Measurements from ENCODE around the gene ENO2. TPM values are rescaled to one million over a fixed set of nuclear protein-coding genes. Genes with fewer than 3 reads are reported as not detected.

Gene ENO2
- total RNA-seq, 1 donor from 2014 or later: 41.8 TPM

GRCh38 chr12:6952121-6952862 is 37.9 kb downstream of the ENO2 start:
- DNase-seq (peak; percentile 63), ATAC-seq (no peak)
- H3K4me1 ChIP-seq: peaks cover 30% of the 10 kb centered on the region
- peak overlapping the region; percentile 60 for H3K4me3 ChIP-seq
- peak overlapping the region; percentile 89 for H3K27ac ChIP-seq
- H3K9me3 ChIP-seq: no peaks in the 10 kb centered on the region
- no peak for TF ChIP-seq CTCF (IDR thresholded peaks at IDR 0.05)
- intact Hi-C loops (cut with DNase I): no loop called here
- no peaks in the 10 kb centered on the region for H3K36me3 ChIP-seq
- no peaks in the 10 kb centered on the region for H3K27me3 ChIP-seq

DNA sequence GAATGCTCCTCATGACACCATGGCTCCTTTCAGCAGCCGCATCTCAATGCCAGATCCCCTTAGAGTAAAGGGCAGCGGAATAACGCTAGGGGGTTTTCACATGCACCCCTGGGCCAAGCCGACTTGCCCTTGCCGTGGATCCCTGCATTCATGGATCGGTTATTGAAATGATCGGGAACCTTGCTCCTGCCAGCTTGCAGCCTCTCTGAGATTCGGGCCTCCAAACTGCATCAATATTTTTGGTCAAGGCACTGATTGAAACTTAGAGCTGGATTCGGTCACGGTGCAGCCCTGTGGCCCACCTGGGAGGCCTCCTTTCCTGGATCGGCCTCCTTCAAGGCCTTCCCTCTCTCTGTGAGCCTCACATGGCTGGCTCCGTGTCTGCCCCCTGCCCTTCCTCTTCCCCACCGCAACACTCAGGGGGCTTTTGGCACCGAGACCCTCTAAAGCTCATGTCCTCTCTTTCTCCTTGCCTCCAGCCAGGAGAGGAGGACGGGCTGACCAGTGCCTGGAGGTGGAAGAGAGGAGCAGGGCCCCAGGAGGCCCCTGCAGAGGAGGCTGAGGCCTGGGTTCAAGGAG is 38.6 kb downstream of the ENO2 start:
- no peak for ATAC-seq
- no peaks in the 10 kb centered on the region for H3K36me3 ChIP-seq
- no peaks in the 10 kb centered on the region for H3K9me3 ChIP-seq
- H3K4me1 ChIP-seq: peaks cover 36% of the 10 kb centered on the region
- H3K4me3 ChIP-seq: peak overlapping the region; percentile 60
- DNase-seq: peak; percentile 48
- H3K27ac ChIP-seq: peak overlapping the region; percentile 89
- intact Hi-C loops (cut with DNase I): no loop called here
- no peaks in the 10 kb centered on the region for H3K27me3 ChIP-seq
- no peak for TF ChIP-seq CTCF (IDR thresholded peaks at IDR 0.05)

DNA sequence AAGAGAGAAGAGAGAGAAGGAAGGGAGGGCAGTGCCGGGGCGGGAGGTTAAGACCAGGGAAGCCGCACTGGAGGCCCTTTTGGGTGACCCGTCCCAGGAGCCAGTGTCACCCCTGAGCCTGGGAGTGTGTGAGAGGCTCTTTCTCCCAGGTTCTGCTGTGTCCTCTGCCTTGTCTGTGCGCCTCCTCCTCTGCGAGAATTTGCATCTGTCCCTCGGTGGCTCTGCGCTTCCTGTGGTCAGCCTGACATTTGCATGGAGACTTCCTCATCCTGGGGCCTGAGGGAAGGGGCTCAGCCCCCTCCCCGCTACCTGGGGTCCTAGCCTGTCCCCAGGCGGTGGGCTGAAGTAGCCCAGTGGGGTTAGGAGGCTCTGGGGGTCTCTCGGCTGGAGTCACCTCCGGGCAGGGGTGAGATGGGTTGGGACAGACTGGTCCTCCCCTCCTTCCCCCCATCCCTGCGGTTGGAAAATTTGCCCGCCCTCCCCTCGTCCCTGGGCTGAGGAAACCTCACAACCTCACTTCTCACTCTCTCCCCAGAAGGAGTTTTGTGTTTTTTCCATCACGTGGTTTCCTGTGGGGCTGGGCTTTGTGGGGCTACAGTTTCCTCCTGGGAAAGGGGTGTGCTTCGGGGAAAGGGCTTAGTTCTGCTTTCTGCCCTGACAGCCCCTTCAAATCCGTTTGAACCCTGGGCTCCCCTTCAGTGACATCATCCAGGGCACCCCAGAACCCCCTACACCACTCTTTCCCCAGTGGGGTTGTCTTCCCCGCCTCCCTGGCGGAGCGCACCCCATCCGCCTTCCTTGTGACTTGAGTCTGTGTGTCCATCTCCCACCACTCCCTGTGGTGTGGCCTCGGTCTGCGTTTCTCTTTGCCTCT is 39.3 kb downstream of the ENO2 start:
- no peak for TF ChIP-seq CTCF (IDR thresholded peaks at IDR 0.05)
- H3K27ac ChIP-seq: peak overlapping the region; percentile 89
- DNase-seq (peak; percentile 77), ATAC-seq (peak; percentile 57)
- H3K27me3 ChIP-seq: no peaks in the 10 kb centered on the region
- H3K4me1 ChIP-seq: peaks cover 42% of the 10 kb centered on the region
- no peaks in the 10 kb centered on the region for H3K9me3 ChIP-seq
- H3K4me3 ChIP-seq: peak overlapping the region; percentile 60
- intact Hi-C loops (cut with DNase I): no loop called here
- H3K36me3 ChIP-seq: no peaks in the 10 kb centered on the region

DNA sequence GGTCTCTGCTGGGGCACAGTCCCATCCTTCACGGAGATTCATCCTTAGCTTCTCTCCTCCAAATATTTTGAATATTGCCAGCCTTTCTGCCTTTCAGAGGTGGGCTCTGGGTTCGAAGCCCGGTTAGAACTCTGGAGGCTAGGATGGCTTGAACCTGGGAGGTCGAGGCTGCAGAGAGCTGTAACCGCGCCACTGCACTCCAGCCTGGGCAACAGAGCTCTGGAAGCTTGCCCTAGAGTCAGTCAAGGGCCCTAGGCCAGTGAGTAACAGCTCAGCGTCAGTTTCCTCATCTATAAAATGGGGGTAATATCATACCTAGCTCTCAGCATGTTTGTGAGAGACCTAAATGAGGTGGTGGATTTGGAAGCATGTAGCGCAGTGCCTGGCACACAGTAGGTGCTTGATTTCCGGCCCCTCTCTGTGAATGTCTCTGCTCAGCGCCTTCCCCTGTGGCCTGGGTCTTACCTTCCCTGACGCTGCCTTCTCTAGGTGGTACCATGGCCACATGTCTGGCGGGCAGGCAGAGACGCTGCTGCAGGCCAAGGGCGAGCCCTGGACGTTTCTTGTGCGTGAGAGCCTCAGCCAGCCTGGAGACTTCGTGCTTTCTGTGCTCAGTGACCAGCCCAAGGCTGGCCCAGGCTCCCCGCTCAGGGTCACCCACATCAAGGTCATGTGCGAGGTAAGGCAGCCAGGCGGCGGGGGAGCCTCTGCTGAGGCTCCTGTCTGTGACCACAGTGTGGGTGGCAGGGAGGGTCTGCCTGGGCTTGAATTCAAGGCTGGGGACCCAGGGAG is 40.1 kb downstream of the ENO2 start:
- peak overlapping the region; percentile 55 for H3K27ac ChIP-seq
- no peak for ATAC-seq
- no peak for TF ChIP-seq CTCF (IDR thresholded peaks at IDR 0.05)
- H3K27me3 ChIP-seq: no peaks in the 10 kb centered on the region
- H3K9me3 ChIP-seq: no peaks in the 10 kb centered on the region
- peak overlapping the region; percentile 60 for H3K4me3 ChIP-seq
- H3K36me3 ChIP-seq: no peaks in the 10 kb centered on the region
- peak; percentile 60 for DNase-seq
- peaks cover 44% of the 10 kb centered on the region for H3K4me1 ChIP-seq
- intact Hi-C loops (cut with DNase I): no loop called here
